ENCODE data around the gene KY.

Gene KY

DNA sequence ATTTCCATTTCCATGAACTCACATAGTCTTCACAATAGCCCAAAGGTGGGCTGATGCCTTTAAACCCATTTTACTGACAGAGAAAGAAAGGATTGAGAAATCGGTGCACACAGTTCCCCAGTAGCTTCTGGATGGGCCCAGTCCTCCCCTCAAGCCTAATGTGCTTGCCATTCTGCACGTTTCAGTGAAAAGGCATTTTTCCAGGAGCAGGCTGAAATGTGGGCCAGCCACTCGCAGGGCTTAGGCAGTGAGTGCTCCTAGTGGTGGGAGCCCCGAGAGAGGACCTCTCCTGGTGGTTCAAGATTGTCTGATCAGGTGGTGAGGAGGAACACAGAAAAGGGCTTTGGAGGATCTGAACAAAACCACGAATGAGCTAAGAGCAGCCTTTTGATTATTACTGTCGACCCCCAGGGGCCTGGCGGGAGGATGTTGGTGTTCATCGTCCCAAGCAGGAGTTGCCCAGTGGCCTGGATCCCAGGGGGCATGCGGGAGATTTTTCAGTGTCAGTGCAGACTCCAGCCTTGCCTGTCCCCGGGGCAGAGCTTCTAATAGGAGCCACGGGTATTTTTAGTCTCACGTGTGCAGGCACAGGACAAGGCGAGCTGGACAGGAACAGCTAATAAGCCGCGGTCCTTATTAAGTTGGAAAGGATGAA, 8.7 kb upstream of the KY start:
- Histone ChIP-seq H3K4me1 (peaks cover 25% of the 10 kb centered on the region), H3K9me3 (peaks cover 6% of the 10 kb centered on the region; the same call in 1 of the 2 replicates), H3K27ac (no peak overlapping the region), H4K20me1 (no peaks in the 10 kb centered on the region), H3K36me3 (no peaks in the 10 kb centered on the region), H3K4me2 (peak overlapping the region; percentile 56), H3K9ac (no peak overlapping the region), H3K4me3 (no peak overlapping the region), H3K27me3 (no peaks in the 10 kb centered on the region)
- no peak for TF ChIP-seq Cebpa-rat (IDR thresholded peaks at IDR 0.05)

DNA sequence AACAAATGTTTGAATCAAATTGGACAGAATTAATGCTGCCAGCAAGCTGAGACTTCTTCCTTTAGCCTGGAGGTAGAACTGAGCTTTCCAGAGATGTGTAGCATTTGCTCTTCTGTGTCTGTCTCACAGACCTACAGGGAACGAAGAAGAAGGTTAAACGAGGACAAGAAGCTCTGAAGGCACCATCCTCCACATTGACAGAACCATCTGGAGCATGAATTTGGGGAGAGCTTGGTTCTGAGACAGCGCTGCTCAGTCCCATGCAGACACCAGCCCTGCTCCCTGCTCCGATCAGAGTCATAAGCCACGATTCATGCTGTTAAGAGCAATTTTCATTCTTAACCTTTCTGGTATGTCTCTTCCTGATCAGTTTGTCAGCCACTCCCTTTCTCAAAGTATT, 7.7 kb upstream of the KY start:
- Histone ChIP-seq H3K4me2 (no peak overlapping the region), H3K27ac (no peak overlapping the region), H3K36me3 (no peaks in the 10 kb centered on the region), H3K27me3 (no peaks in the 10 kb centered on the region), H3K4me1 (peaks cover 24% of the 10 kb centered on the region), H3K4me3 (no peak overlapping the region), H3K9ac (no peak overlapping the region), H3K9me3 (peaks cover 6% of the 10 kb centered on the region; the same call in 1 of the 2 replicates), H4K20me1 (no peaks in the 10 kb centered on the region)
- TF ChIP-seq Cebpa-rat (IDR thresholded peaks at IDR 0.05), result no peak

DNA sequence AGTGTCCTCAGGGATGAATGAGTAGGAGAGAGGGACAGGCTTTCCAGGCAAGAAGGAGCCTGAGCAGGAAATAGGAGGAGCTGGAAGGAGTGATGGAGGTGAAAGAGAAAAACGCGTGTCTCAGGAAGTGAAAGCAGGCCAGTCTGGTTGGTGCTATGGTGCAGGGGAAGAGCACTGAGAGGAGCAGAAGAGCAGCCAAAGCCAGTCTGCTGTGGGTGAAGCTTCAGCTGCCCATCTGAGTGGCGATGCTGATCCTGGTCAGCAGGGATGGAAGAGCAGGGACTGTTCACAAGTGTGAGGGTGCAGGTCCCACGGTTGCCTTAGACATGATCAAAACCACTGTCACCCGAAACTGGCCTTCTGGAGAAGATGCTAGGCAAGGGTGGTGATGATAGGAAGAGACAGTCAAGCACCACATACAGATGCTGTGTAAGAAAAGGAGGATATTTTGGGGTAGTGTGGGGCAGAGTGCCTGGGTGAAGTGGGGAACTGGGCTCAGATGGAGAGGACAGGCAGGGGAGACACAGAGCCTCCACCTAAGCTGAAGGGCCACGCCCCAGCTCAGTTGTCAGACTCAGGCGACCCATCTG, 5.5 kb upstream of the KY start:
- H4K20me1 ChIP-seq, result no peaks in the 10 kb centered on the region
- H3K4me3 ChIP-seq, result no peak overlapping the region
- no peaks in the 10 kb centered on the region for H3K36me3 ChIP-seq
- no peak overlapping the region for H3K4me2 ChIP-seq
- no peaks in the 10 kb centered on the region for H3K27me3 ChIP-seq
- no peak overlapping the region for H3K9ac ChIP-seq
- no peaks in the 10 kb centered on the region; the same call in 1 of the 2 replicates for H3K9me3 ChIP-seq
- no peak overlapping the region for H3K27ac ChIP-seq
- no peak for TF ChIP-seq Cebpa-rat (IDR thresholded peaks at IDR 0.05)
- peaks cover 18% of the 10 kb centered on the region for H3K4me1 ChIP-seq

DNA sequence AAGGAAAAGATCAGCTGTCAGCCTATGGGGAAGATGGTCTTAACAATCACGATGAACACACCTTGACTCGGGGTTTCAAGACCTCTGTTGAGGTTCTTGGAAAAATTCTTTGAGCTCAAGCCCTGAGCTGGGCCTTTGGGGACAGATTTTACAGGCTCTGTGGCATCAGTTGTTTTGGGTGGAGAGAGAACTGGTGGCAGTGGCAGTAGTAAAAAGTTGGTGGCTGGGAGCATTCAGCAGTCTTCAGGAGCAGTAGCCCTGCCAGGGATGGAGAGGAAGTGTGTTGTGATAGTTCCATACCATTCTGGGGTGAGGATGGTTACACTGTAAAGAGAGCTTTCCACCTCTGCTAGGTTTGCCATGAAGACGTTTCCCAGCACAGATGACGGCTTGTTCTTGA, 4.9 kb upstream of the KY start:
- H3K27me3 ChIP-seq, result no peaks in the 10 kb centered on the region
- no peak overlapping the region for H3K27ac ChIP-seq
- H4K20me1 ChIP-seq, result no peaks in the 10 kb centered on the region
- no peak overlapping the region for H3K4me2 ChIP-seq
- H3K9me3 ChIP-seq, result no peaks in the 10 kb centered on the region
- TF ChIP-seq Cebpa-rat (IDR thresholded peaks at IDR 0.05), result no peak
- no peak overlapping the region for H3K9ac ChIP-seq
- no peak overlapping the region for H3K4me3 ChIP-seq
- H3K4me1 ChIP-seq, result peaks cover 18% of the 10 kb centered on the region
- H3K36me3 ChIP-seq, result no peaks in the 10 kb centered on the region

- H3K9me3 ChIP-seq, result no peaks in the 10 kb centered on the region
- no peak overlapping the region for H3K4me3 ChIP-seq
- H3K4me2 ChIP-seq, result no peak overlapping the region
- no peak overlapping the region for H3K9ac ChIP-seq
- H3K36me3 ChIP-seq, result no peaks in the 10 kb centered on the region
- no peaks in the 10 kb centered on the region for H4K20me1 ChIP-seq
- H3K27me3 ChIP-seq, result no peaks in the 10 kb centered on the region
- H3K4me1 ChIP-seq, result peaks cover 3% of the 10 kb centered on the region
- H3K27ac ChIP-seq, result no peak overlapping the region
- no peak for TF ChIP-seq Cebpa-rat (IDR thresholded peaks at IDR 0.05)
These were observed 3.2 kb upstream of the KY start for GRCh38 chr3:134654031-134654430.

- no peaks in the 10 kb centered on the region for H3K4me1 ChIP-seq
- no peak for TF ChIP-seq Cebpa-rat (IDR thresholded peaks at IDR 0.05)
- H3K36me3 ChIP-seq, result no peaks in the 10 kb centered on the region
- H3K27ac ChIP-seq, result no peak overlapping the region
- no peaks in the 10 kb centered on the region for H3K9me3 ChIP-seq
- H3K27me3 ChIP-seq, result no peaks in the 10 kb centered on the region
- H3K4me2 ChIP-seq, result no peak overlapping the region
- H3K4me3 ChIP-seq, result no peak overlapping the region
- H4K20me1 ChIP-seq, result no peaks in the 10 kb centered on the region
- no peak overlapping the region for H3K9ac ChIP-seq
These were observed 2.2 kb upstream of the KY start for GRCh38 chr3:134652886-134653630.

GRCh38 chr3:134652409-134652831, 1.6 kb upstream of the KY start:
- Histone ChIP-seq H3K4me1 (no peaks in the 10 kb centered on the region), H3K4me2 (no peak overlapping the region), H3K27ac (no peak overlapping the region), H3K9ac (no peak overlapping the region), H3K36me3 (no peaks in the 10 kb centered on the region), H4K20me1 (no peaks in the 10 kb centered on the region), H3K9me3 (no peaks in the 10 kb centered on the region), H3K27me3 (no peaks in the 10 kb centered on the region), H3K4me3 (no peak overlapping the region)
- no peak for TF ChIP-seq Cebpa-rat (IDR thresholded peaks at IDR 0.05)

GRCh38 chr3:134651347-134652041, 672 bp upstream of the KY start:
- Histone ChIP-seq H3K9ac (no peak overlapping the region), H3K4me2 (no peak overlapping the region), H3K36me3 (no peaks in the 10 kb centered on the region), H3K4me1 (no peaks in the 10 kb centered on the region), H3K4me3 (no peak overlapping the region), H3K9me3 (no peaks in the 10 kb centered on the region), H3K27ac (no peak overlapping the region), H4K20me1 (no peaks in the 10 kb centered on the region), H3K27me3 (no peaks in the 10 kb centered on the region)
- no peak for TF ChIP-seq Cebpa-rat (IDR thresholded peaks at IDR 0.05)

DNA sequence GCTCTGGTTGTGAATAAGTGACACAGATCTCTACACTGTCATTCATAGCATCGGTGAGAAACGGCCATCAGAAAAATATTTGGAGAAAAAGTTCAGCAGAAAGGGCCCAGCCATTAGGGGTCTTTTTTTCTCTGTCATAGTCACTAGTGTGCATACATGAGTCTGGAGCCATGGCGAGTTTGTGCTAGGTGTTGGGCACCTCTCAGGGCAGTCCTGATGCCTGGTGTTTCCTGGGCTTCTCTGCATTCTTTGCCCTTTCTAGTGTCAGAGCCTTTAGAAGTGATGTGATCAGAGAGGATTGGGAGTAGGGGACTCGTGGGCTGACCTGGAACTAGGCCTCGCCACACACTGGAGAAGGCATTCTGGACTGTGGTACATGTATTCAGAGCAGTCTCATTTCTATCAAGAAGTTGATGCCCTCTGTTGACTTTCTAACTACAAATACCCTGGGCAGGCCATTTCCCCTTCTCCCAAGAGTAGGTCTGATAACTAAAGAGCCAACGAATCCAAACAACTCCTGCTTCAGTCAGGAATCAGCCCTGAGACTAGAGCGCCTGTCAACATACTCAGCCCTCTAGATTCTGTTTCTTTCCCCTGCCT, 1.6 kb downstream of the KY start:
- Histone ChIP-seq H3K4me1 (no peaks in the 10 kb centered on the region), H3K27ac (no peak overlapping the region), H3K4me2 (no peak overlapping the region), H3K4me3 (no peak overlapping the region), H3K9ac (no peak overlapping the region), H4K20me1 (no peaks in the 10 kb centered on the region), H3K36me3 (no peaks in the 10 kb centered on the region), H3K9me3 (no peaks in the 10 kb centered on the region), H3K27me3 (no peaks in the 10 kb centered on the region)
- TF ChIP-seq Cebpa-rat (IDR thresholded peaks at IDR 0.05), result no peak

Data from BLaER1 (cell line).